ENCODE results near the gene TBC1D22A. TPM values are rescaled to one million over a fixed set of nuclear protein-coding genes. Genes with fewer than 3 reads are reported as not detected.

Gene TBC1D22A
- total and polyA plus RNA-seq, 10 of the 15 experiments (the other 5 are each of a cell fraction or from before 2014, with no cell fraction given), result 0.63 to 44.7 (median 27.4) TPM

GRCh38 chr22:46966495-46966845 is 204.0 kb downstream of the TBC1D22A start:
- BruUV-seq (replicated peaks), result no TSS peak
- SMC1A ChIA-PET (ENCODE audit: uncharacterized antibody, unreplicated experiment), result no interaction called here
- ATAC-seq (no peak), DNase-seq (ENCODE audit: low read depth, low spot score) (no peak), FAIRE-seq (no peak)
- H3K9ac ChIP-seq (ENCODE audit: control insufficient read depth, insufficient read depth, low read length), result no peak overlapping the region
- no peaks in the 10 kb centered on the region for H3K27me3 ChIP-seq (replicated peaks in 1 of 2; ENCODE audit: control insufficient read depth in 2 of 2, insufficient read depth in 2 of 2, low read length in 1 of 2)
- no peaks in the 10 kb centered on the region for H3K9me3 ChIP-seq (replicated peaks; ENCODE audit: control insufficient read depth, insufficient read depth, low read length)
- peaks cover 4% of the 10 kb centered on the region; the same call in 1 of the 2 replicates for H4K20me1 ChIP-seq (ENCODE audit: control insufficient read depth, insufficient read depth)
- peaks cover 16% of the 10 kb centered on the region for H3K4me1 ChIP-seq (ENCODE audit: control insufficient read depth, insufficient read depth, low read length)
- in situ Hi-C loops (cut with MboI), result no loop called here
- WGBS (ENCODE audit: insufficient coverage, insufficient replicate concordance, low lambda C conversion rate, missing lambda C conversion rate), result 100% methylated on average over 4 of the region's 4 CpGs
- H3K4me2 ChIP-seq (ENCODE audit: control insufficient read depth, insufficient read depth), result no peak overlapping the region
- RAD21 ChIA-PET (ENCODE audit: unreplicated experiment), result no interaction called here
- TF ChIP-seq RBBP5 (conservative IDR thresholded peaks at IDR 0.05) (no peak), NR2F1 (conservative IDR thresholded peaks at IDR 0.05) (no peak)
- H3K79me2 ChIP-seq (ENCODE audit: control insufficient read depth, insufficient read depth, low read length), result no peaks in the 10 kb centered on the region
- no peak overlapping the region for H3K27ac ChIP-seq (ENCODE audit: control insufficient read depth, insufficient read depth)
- H3K4me3 ChIP-seq, result no peak overlapping the region
- CTCF ChIA-PET, result no interaction called here
- peaks cover 0 to 5% of the 10 kb centered on the region in 2 experiments; a peak in 3 of 4 replicates for H3K36me3 ChIP-seq (ENCODE audit: control insufficient read depth in 2 of 2, insufficient read depth in 2 of 2, low read length in 1 of 2)
- intact Hi-C loops (cut with micrococcal nuclease; ENCODE audit: unreplicated experiment), result loop anchor here (5.0 kb wide), 1 partner anchor 36 kb away; no protein-coding TSS in a partner anchor
- POLR2A ChIA-PET, result no interaction called here
- no peak overlapping the region for H2AFZ ChIP-seq (ENCODE audit: control insufficient read depth, low read depth, low read length)

- Histone ChIP-seq H2AFZ (ENCODE audit: control insufficient read depth, low read depth, low read length) (no peak overlapping the region), H3K27me3 (replicated peaks in 1 of 2; ENCODE audit: control insufficient read depth in 2 of 2, insufficient read depth in 2 of 2, low read length in 1 of 2) (no peaks in the 10 kb centered on the region), H3K27ac (ENCODE audit: control insufficient read depth, insufficient read depth) (no peak overlapping the region), H3K36me3 (ENCODE audit: control insufficient read depth in 2 of 2, insufficient read depth in 2 of 2, low read length in 1 of 2) (peaks cover 1 to 2% of the 10 kb centered on the region in 2 experiments; a peak in 3 of 4 replicates), H3K4me3 (no peak overlapping the region), H3K9me3 (replicated peaks; ENCODE audit: control insufficient read depth, insufficient read depth, low read length) (no peaks in the 10 kb centered on the region), H3K4me1 (ENCODE audit: control insufficient read depth, insufficient read depth, low read length) (peaks cover 16% of the 10 kb centered on the region), H3K9ac (ENCODE audit: control insufficient read depth, insufficient read depth, low read length) (no peak overlapping the region), H3K4me2 (ENCODE audit: control insufficient read depth, insufficient read depth) (no peak overlapping the region), H4K20me1 (ENCODE audit: control insufficient read depth, insufficient read depth) (peaks cover 7% of the 10 kb centered on the region; the same call in 1 of the 2 replicates), H3K79me2 (ENCODE audit: control insufficient read depth, insufficient read depth, low read length) (no peaks in the 10 kb centered on the region)
- ChIA-PET POLR2A (no interaction called here), CTCF (no interaction called here), SMC1A (ENCODE audit: uncharacterized antibody, unreplicated experiment) (interaction anchor here (1.1 kb wide), 1 partner anchor 35 kb away, joined by 3 read pairs; no protein-coding TSS in a partner anchor), RAD21 (ENCODE audit: unreplicated experiment) (interaction anchor here (1.7 kb wide), 1 partner anchor 19 kb away, joined by 3 read pairs; no protein-coding TSS in a partner anchor)
- FAIRE-seq, result no peak
- no peak for DNase-seq (ENCODE audit: low read depth, low spot score)
- intact Hi-C loops (cut with micrococcal nuclease; ENCODE audit: unreplicated experiment) (loop anchor here (5.0 kb wide), 1 partner anchor 35 kb away; no protein-coding TSS in a partner anchor), in situ Hi-C loops (cut with MboI) (no loop called here)
- no peak for ATAC-seq
- 94% methylated on average over 16 of the region's 16 CpGs for WGBS (ENCODE audit: insufficient coverage, insufficient replicate concordance, low lambda C conversion rate, missing lambda C conversion rate)
- no TSS peak for BruUV-seq (replicated peaks)
- no peak for TF ChIP-seq MEF2A (IDR thresholded peaks at IDR 0.05; ENCODE audit: insufficient read depth, low read depth, low read length)
- no peak for TF ChIP-seq MXI1 (IDR thresholded peaks at IDR 0.05; ENCODE audit: low read depth, low read length)
- no peak for TF ChIP-seq CHD4 (IDR thresholded peaks at IDR 0.05)
- TF ChIP-seq RUNX3 (IDR thresholded peaks at IDR 0.05; ENCODE audit: low read length), result no peak
- no peak for TF ChIP-seq MTA2 (IDR thresholded peaks at IDR 0.05; ENCODE audit: low read depth)
- TF ChIP-seq MAX (IDR thresholded peaks at IDR 0.05; ENCODE audit: low read depth, low read length), result no peak
- no peak for TF ChIP-seq POLR2AphosphoS5 (IDR thresholded peaks at IDR 0.05; ENCODE audit: low read length)
- no peak for TF ChIP-seq JUND (IDR thresholded peaks at IDR 0.05; ENCODE audit: low read depth, low read length)
- TF ChIP-seq RELA (IDR thresholded peaks at IDR 0.05; ENCODE audit: borderline replicate concordance, partially characterized antibody), result no peak
- TF ChIP-seq CTCF (IDR thresholded peaks at IDR 0.05 in 2 of 3, conservative IDR thresholded peaks at IDR 0.05 in 1 of 3; ENCODE audit: control insufficient read depth in 2 of 3, extremely low read depth in 1 of 3, insufficient read depth in 1 of 3, low read depth in 3 of 3, low read length in 3 of 3), result no peak
- no peak for TF ChIP-seq EP300 (IDR thresholded peaks at IDR 0.05; ENCODE audit: borderline replicate concordance in 1 of 2, control insufficient read depth in 1 of 2, low read depth in 2 of 2, low read length in 2 of 2)
Observed at GRCh38 chr22:46966846-46967245, 204.4 kb downstream of the TBC1D22A start.

Measured in GM12878 (cell line).